ENCODE data around the gene ITPK1.

Gene ITPK1

GRCh38 chr14:93099643-93100042 lies 16.1 kb downstream of the ITPK1 start:
- H3K9ac ChIP-seq (ENCODE audit: low read length): no peak overlapping the region

DNA sequence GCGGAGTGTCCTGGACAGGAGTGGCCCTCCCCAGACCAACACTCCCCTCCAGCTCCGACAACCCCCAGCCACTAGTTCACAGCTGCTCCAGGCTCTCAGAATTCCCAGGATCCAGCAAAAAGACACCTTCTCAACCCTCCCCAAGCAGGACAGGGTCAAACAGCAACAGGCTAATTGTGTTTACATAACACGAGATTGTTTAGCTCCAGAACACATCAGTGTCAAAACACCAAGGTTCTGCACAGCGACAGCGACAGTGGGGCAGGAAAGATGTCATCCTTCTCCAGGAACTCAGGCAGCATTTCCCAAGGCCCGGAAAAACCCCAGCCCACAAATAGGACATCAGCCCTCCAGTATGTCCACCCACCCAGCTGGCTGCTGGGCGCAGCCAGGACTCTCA lies 16.5 kb downstream of the ITPK1 start:
- H3K4me1 ChIP-seq (ENCODE audit: control insufficient read depth, insufficient read depth, low read length): peaks cover 10% of the 10 kb centered on the region
- no peaks in the 10 kb centered on the region for H3K27me3 ChIP-seq (ENCODE audit: control insufficient read depth, insufficient read depth, low read length)
- H3K9ac ChIP-seq (ENCODE audit: low read length): no peak overlapping the region
- no peaks in the 10 kb centered on the region for H3K36me3 ChIP-seq (ENCODE audit: control insufficient read depth, insufficient read depth, low read length)
- H3K4me3 ChIP-seq (ENCODE audit: low read length): no peak overlapping the region
- no peaks in the 10 kb centered on the region for H3K9me3 ChIP-seq (ENCODE audit: control insufficient read depth, low read length)

More at GRCh38 chr14:93099643-93100042, 16.1 kb downstream of the ITPK1 start:
- Histone ChIP-seq H3K9me3 (ENCODE audit: control insufficient read depth, low read length) (no peaks in the 10 kb centered on the region), H3K36me3 (ENCODE audit: control insufficient read depth, insufficient read depth, low read length) (no peaks in the 10 kb centered on the region), H3K4me3 (ENCODE audit: low read length) (no peak overlapping the region), H3K4me1 (ENCODE audit: control insufficient read depth, insufficient read depth, low read length) (peaks cover 13% of the 10 kb centered on the region), H3K27me3 (ENCODE audit: control insufficient read depth, insufficient read depth, low read length) (no peaks in the 10 kb centered on the region)

DNA sequence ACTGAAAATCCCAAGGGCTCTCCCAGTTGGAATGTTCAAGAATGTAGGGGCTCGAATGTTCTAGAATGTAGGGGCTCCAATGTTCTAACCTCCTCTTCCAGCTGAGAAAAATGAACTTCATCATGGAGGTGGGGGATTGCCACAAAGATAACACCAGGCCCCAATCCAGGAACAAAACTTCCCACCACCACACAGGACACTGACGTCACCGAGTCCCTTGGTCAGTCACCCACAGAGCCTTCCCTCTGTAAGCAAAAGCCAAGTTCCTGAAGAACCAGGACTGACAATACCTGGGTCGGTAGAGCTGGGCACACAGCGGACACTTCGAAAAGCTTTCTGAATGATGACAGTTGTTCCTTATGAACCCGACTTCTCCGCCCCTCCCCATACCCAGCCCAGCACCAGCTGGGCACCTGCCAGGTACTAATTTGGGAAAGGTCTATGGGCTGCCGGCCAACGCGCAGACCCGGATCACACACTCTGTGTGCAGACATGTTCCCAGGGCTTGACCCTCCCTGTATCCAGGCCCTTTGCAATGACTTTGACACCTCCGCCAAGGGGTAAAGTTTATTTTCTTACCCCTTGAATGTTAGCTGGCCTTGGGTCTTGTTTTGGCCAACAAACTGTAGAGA lies 18.9 kb downstream of the ITPK1 start:
- Histone ChIP-seq H3K27me3 (ENCODE audit: control insufficient read depth, insufficient read depth, low read length) (no peaks in the 10 kb centered on the region), H3K9ac (ENCODE audit: low read length) (no peak overlapping the region), H3K4me3 (ENCODE audit: low read length) (no peak overlapping the region), H3K36me3 (ENCODE audit: control insufficient read depth, insufficient read depth, low read length) (no peaks in the 10 kb centered on the region), H3K9me3 (ENCODE audit: control insufficient read depth, low read length) (no peaks in the 10 kb centered on the region), H3K4me1 (ENCODE audit: control insufficient read depth, insufficient read depth, low read length) (no peaks in the 10 kb centered on the region)

DNA sequence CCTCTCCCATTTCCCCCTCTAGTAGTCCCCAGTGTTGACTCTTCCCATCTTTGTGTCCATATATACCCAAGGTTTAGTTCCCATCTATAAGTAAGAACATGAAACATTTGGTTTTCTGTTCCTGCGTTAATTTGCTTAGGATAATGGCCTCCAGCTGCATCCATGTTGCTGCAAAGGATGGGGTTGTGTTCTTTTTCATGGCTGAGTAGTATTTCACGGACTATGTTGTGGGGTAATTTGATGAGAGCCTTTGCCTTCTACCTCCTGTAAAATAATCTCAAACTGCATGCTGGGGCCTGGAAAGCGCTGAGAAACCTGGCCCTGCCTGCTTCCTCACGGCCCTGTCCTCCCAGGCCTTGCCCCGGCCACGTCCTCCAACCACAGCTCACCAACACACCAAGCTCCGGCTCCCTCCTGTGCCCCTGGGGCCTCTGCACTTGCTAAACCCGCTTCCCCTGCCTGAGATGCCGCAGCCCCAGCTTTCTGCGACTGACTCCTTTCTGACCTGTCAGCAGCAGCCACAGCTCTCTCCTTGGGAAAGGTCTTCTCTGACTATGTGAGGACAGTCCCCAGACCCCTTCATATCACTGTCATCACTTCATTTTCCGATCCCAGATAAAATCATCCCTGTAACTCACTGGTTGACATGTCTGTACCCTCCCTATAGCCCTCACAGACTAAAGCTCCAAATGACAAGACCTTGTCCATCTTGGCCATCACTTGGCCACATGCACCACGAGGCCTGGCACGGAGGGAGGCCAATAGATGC lies 19.8 kb downstream of the ITPK1 start:
- H3K9ac ChIP-seq (ENCODE audit: low read length): no peak overlapping the region
- H3K4me3 ChIP-seq (ENCODE audit: low read length): no peak overlapping the region
- H3K27me3 ChIP-seq (ENCODE audit: control insufficient read depth, insufficient read depth, low read length): no peaks in the 10 kb centered on the region
- no peaks in the 10 kb centered on the region for H3K9me3 ChIP-seq (ENCODE audit: control insufficient read depth, low read length)
- H3K4me1 ChIP-seq (ENCODE audit: control insufficient read depth, insufficient read depth, low read length): no peaks in the 10 kb centered on the region
- no peaks in the 10 kb centered on the region for H3K36me3 ChIP-seq (ENCODE audit: control insufficient read depth, insufficient read depth, low read length)

- Histone ChIP-seq H3K4me1 (ENCODE audit: control insufficient read depth, insufficient read depth, low read length) (no peaks in the 10 kb centered on the region), H3K9me3 (ENCODE audit: control insufficient read depth, low read length) (no peaks in the 10 kb centered on the region), H3K36me3 (ENCODE audit: control insufficient read depth, insufficient read depth, low read length) (no peaks in the 10 kb centered on the region), H3K4me3 (ENCODE audit: low read length) (no peak overlapping the region), H3K9ac (ENCODE audit: low read length) (no peak overlapping the region), H3K27me3 (ENCODE audit: control insufficient read depth, insufficient read depth, low read length) (no peaks in the 10 kb centered on the region)
Measured at GRCh38 chr14:93094121-93094918, 21.4 kb downstream of the ITPK1 start.

- H3K27me3 ChIP-seq (ENCODE audit: control insufficient read depth, insufficient read depth, low read length): no peaks in the 10 kb centered on the region
- no peak overlapping the region for H3K9ac ChIP-seq (ENCODE audit: low read length)
- no peak overlapping the region for H3K4me3 ChIP-seq (ENCODE audit: low read length)
- H3K4me1 ChIP-seq (ENCODE audit: control insufficient read depth, insufficient read depth, low read length): no peaks in the 10 kb centered on the region
- no peaks in the 10 kb centered on the region for H3K36me3 ChIP-seq (ENCODE audit: control insufficient read depth, insufficient read depth, low read length)
- no peaks in the 10 kb centered on the region for H3K9me3 ChIP-seq (ENCODE audit: control insufficient read depth, low read length)
Measured at GRCh38 chr14:93092606-93093556, 22.8 kb downstream of the ITPK1 start.

DNA sequence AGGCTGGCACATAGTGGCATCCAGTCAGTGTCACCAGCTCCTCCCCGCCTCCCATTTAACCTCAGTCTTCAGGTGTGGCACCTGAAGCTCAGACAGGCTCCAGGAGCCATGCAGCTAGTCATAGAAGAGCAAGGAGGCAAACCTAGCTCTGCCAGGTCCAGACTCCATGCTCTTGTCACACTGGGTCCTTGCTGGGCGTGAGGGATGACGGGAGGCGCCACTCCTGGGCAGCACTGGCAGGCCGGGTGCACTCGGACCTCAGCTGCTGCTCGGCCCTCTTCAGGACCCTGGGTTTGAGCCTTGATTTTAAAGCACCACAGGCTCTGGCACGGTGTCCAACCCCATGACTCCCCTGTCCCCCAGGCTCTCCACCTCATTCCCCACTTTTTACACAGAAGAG lies 24.1 kb downstream of the ITPK1 start:
- Histone ChIP-seq H3K4me3 (ENCODE audit: low read length) (no peak overlapping the region), H3K9me3 (ENCODE audit: control insufficient read depth, low read length) (no peaks in the 10 kb centered on the region), H3K27me3 (ENCODE audit: control insufficient read depth, insufficient read depth, low read length) (no peaks in the 10 kb centered on the region), H3K36me3 (ENCODE audit: control insufficient read depth, insufficient read depth, low read length) (no peaks in the 10 kb centered on the region), H3K9ac (ENCODE audit: low read length) (no peak overlapping the region), H3K4me1 (ENCODE audit: control insufficient read depth, insufficient read depth, low read length) (no peaks in the 10 kb centered on the region)

DNA sequence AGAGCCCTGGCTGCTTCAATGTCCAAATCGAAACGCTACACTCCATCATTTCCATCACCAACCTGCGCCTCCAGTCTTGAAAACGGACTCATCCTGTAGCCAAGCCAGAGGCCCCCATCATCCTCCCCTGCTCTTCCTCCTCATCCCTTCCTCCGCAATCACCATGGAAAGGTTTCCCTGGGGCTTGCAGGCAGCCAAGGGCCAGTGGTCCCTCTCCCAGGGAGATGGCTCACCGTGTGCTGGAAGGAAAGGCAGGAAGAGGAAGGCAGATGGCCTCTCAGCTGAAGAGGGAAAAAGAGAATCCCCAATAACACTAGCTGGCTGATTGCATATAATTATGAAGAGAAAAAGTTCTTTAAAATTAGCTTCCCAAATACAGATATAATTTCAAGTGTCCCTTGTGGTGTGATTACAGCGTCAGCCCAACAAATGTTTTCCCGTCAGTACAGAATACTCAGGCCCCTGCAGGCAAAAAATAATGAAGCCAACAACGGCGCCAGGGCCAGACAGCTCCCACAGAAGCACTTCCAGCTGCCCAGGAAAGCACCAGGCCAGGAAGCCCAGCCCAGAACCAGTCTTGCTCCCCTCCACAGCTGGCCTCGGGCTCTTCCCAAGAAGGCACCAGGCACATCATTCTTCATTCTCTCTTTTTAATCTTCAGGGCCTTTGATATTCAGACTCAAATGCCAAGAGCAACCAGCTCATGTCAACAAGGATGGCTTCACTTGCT lies 24.7 kb downstream of the ITPK1 start:
- H3K36me3 ChIP-seq (ENCODE audit: control insufficient read depth, insufficient read depth, low read length): no peaks in the 10 kb centered on the region
- H3K4me3 ChIP-seq (ENCODE audit: low read length): no peak overlapping the region
- no peaks in the 10 kb centered on the region for H3K4me1 ChIP-seq (ENCODE audit: control insufficient read depth, insufficient read depth, low read length)
- no peaks in the 10 kb centered on the region for H3K9me3 ChIP-seq (ENCODE audit: control insufficient read depth, low read length)
- H3K9ac ChIP-seq (ENCODE audit: low read length): no peak overlapping the region
- H3K27me3 ChIP-seq (ENCODE audit: control insufficient read depth, insufficient read depth, low read length): no peaks in the 10 kb centered on the region

GRCh38 chr14:93089521-93090269 lies 26.0 kb downstream of the ITPK1 start:
- Histone ChIP-seq H3K36me3 (ENCODE audit: control insufficient read depth, insufficient read depth, low read length) (no peaks in the 10 kb centered on the region), H3K27me3 (ENCODE audit: control insufficient read depth, insufficient read depth, low read length) (no peaks in the 10 kb centered on the region), H3K4me1 (ENCODE audit: control insufficient read depth, insufficient read depth, low read length) (no peaks in the 10 kb centered on the region), H3K9ac (ENCODE audit: low read length) (no peak overlapping the region), H3K4me3 (ENCODE audit: low read length) (no peak overlapping the region), H3K9me3 (ENCODE audit: control insufficient read depth, low read length) (no peaks in the 10 kb centered on the region)

GRCh38 chr14:93086441-93087055 lies 29.2 kb downstream of the ITPK1 start:
- Histone ChIP-seq H3K36me3 (ENCODE audit: control insufficient read depth, insufficient read depth, low read length) (no peaks in the 10 kb centered on the region), H3K9me3 (ENCODE audit: control insufficient read depth, low read length) (no peaks in the 10 kb centered on the region), H3K4me1 (ENCODE audit: control insufficient read depth, insufficient read depth, low read length) (no peaks in the 10 kb centered on the region), H3K27me3 (ENCODE audit: control insufficient read depth, insufficient read depth, low read length) (no peaks in the 10 kb centered on the region), H3K4me3 (ENCODE audit: low read length) (no peak overlapping the region), H3K9ac (ENCODE audit: low read length) (no peak overlapping the region)
